ENCODE measurements around the gene RNF220.

The RNF220 gene

DNA sequence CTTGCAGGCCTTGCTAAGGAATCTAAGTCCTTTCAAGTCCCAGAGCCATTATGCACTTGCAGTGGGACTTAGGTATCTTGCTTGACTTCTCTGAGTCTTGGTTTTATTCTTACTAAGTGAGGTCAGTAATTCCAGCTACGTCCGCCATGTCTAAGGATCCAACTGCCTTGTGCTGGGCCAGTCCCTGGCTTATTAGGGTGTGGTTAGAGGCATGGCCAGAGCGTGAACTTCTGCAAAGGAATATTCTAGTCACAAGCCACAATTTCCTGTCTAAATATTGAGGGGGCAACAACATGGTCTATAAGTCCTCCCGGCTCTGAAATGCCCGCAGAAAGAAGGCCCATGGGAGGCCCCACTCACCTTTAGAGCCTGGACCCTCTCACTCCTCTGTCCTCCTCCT is 186.3 kb downstream of the RNF220 start:
- no peak for DNase-seq

GRCh38 chr1:44592208-44593145 is 187.4 kb downstream of the RNF220 start:
- no peak for DNase-seq

GRCh38 chr1:44594353-44594752 is 189.3 kb downstream of the RNF220 start:
- no peak for DNase-seq

DNA sequence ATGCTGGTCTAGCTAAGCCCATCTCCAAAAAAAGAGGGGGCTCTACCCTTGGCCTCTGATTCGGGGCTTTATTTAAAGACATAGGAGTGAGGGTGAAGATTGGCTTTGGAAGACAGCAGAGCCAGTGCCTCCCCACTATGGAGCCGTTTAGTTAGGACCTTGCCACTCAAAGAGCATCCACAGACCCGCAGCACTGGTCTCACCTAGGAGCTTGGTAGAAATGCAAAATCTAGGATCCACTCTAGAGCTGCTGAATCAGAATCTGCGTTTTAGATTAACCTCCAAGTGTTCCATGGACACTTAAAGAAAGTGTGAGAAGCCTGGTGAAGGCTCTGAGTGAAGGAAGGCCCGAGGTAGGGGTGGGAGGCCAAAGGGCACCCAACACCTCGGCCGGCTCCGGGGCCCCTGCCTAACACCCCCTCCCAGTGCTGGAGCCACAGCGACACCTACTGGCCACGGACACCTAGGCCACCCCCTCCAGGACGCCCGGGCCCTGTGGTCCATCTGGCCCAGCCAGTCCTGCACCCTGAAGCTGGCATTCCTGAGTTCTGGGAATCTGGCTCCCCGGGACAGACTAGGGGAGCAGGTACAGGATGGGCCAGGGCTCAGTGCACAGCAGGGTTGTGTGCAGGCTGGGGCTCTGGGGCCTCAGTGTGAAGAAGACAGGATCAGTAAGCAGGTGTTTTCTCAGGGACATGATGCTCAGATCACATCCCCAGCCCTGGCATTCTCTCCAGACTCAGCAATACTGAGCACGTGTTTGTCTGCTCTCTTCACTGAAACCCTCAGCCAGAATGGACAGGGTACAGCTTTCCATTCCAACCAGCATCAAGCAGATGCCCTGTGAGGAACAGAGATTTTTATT is 190.0 kb downstream of the RNF220 start:
- DNase-seq, result peak; percentile 69

DNA sequence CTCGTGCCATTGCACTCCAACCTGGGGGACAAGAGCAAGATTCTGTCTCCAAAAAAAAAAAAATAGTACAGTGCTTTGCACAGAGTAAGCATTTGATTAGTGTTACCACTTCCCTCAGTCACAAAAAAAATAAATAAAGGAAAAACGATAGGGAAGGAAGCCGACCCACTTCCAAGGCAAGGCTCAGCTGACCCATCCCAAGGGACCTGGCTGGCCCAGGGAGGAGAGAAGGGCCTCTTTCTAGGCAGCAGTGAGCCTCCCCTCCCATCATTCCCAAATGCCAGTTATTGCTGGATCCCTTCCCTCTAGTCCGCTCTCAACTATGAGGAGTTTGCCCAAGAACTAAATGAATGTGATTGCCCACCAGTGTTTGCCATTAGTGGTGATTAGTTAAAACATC is 191.5 kb downstream of the RNF220 start:
- no peak for DNase-seq

- no peak for DNase-seq
Measured at GRCh38 chr1:44598167-44598566, 193.1 kb downstream of the RNF220 start.

DNA sequence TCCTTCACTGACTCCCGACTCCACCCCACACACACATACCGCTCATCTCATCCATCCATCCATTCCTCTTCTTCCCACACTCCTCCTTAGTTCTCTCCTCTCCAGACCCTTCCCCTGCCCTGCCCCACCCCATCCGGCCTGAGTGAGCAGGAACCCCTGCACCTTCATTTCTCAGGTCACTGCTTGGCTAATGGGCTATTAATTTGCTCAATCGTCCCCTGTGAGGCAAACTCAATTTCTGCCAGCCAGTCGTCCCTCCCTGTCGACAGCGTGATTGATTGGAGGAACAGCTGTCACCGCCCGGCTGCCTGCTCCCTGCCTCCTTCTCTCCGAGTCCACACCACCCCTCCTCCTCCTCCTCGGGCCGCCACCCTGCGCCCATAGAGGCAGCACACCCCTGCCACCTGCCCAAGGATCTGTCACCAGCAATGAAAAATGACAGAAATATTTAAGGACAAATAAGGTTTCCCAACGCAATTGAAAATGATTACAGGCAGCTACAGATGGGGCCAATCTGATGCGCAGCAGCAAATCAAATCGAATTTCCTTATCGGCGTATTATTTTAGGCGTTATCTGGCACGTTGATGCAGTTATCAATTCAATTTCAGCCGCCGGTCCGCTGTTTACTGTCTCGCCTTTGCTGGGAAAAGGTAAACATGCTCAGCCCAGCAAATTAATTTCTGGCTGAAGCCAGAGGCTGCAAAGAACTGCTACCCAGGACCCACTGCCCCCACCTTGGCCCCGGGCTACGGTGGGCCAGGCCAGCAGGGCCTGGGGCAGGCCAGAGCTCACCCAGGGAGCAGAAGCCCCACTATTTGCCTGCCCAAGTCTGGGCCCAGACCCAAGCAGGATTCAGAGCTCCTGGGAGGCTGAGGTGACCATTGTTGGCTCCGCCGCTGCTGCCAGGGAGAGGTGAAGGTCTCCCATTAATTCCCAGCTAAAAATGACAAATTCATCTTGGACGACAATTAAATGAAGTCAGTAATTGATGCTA is 197.9 kb downstream of the RNF220 start:
- no peak for DNase-seq

DNA sequence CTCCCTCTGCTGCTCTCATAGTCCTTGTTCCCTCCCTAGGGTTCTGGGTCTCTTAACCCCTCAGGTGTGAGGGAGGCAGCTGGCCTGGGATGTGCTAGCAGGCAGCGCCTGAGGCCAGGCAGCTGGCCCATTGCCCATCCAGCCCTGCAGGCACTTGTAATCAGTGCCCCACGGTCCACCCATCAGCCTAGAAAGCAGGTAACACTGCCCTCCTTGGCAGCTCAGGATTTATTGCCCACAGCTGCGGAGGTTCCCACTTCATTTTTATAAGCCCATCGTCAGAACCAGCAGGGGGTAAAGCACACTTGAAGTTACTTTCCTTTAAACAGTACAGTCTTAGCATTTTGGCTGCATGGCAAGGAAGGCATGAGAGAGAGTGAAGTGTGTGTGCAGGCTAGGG is 198.7 kb downstream of the RNF220 start:
- no peak for DNase-seq

GRCh38 chr1:44604157-44604955 is 199.3 kb downstream of the RNF220 start:
- DNase-seq, result no peak

DNA sequence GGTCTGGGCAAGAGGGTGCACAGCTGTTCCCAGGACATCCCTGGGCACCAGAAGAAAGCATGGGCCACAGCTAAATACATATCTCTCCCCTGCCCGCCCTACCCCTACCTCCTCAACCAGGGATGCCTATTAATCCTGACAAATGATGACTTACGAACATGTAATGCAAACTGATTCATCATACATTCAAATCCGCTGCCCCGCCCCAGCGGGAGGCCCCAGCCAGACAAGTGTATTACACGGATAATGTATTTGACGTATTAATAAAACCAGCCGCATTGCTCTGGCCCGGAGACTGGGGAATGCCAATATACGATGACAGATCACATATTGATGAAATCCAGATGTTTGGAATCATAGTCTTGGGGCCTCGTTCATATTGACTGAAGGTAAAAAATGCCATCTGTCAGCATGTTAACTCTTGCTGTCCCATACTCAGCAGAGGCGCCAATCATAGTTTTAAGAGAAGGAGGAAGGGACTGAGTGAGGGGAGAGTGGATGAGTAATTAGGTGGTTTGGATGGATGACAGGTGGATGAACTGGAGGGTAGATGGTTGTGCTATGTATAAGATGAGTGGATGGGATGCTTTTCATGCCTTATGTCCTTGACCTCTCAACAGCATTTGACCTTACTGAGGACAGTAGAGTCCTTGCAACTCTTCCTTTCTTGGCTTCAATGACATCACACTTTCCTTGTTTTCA is 201.0 kb downstream of the RNF220 start:
- DNase-seq, result no peak

- no peak for DNase-seq
Measured at GRCh38 chr1:44606701-44607281, 201.7 kb downstream of the RNF220 start.

DNA sequence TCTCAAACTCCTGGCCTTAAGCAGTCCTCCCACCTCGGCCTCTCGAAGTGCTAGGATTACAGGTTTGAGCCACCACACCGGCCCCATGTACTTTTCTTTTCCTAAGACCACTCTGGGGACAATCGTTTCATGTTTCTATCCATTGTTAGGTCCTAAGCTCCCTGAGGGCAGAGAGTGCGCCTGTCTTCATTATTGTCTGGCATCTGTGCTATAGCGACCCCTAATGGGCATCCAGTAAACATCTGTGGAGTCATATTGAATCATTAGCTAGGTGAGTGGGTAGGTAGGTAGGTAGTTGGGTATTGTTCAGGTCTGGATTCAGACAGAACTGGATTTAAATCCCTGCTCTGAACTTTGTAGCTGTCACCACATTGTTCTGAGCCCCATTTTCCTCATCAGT is 203.1 kb downstream of the RNF220 start:
- DNase-seq, result no peak

- DNase-seq, result peak; percentile 6 to 7
Measured at GRCh38 chr1:44609412-44609767, 204.3 kb downstream of the RNF220 start.

DNA sequence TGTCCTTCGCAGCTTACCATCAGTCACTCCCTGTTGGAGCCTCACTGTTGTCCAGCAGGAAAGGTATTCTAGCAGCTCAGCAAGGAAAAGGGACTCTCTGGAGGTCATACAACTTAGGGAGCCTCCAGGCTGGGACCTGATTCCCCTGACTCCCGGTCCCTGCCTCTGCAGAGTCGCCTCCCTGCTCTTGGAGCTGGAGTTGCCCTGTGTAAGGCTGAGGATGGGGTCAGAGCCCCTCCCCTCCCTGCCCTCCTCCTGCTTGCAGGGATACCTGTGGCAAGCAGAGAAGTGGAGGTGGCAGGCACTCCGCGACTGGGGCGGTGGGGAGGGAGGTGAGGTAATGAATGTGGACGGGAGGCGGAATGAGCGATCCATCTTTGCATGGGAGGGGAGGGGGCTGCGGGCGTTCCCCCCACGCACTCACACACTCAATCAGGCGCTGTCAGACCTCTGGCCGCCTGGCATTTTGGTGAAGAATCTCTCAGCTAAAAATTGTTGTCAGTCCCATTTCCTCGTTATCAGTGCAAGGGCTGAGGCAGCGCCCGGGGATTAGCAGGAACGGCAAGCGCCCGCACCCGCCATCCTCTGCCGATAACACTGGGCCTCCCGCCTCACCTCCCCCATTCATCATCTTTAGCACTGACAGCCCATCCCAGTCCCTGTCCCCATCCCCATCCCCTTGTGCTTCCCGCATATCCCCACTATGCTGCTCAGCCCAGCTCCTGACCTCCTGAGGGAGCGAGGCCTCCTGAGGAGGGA is 204.9 kb downstream of the RNF220 start:
- no peak for DNase-seq

DNA sequence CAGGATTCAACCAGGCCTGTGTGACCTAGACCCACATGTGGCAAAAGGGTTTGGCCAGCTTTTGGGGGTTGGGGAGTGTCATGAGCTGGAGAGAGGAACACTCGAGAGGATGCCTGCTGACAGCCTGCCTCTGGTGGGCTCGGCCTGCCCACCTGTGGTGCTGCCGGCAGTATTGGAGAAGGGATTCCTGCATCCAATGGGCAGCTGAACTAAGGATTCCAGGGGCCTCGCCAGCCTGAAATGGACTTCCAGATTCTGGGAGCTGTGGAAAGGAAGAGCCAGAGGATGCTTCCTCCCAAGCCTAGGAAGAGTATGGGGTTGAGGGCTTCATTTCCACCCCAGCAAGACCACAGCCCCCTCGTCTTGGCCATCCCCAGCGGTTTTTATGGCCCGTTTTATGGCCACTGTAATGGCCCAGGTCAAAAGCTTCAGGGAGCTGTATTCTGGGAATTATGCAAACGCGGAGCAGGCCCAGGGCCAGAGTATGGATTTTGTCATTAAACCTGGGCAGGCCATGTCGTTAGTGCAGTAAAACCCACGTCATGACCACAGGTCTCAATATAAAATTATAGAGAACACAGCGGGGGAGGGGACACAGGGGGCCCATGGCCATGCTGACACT is 205.6 kb downstream of the RNF220 start:
- no peak for DNase-seq

DNA sequence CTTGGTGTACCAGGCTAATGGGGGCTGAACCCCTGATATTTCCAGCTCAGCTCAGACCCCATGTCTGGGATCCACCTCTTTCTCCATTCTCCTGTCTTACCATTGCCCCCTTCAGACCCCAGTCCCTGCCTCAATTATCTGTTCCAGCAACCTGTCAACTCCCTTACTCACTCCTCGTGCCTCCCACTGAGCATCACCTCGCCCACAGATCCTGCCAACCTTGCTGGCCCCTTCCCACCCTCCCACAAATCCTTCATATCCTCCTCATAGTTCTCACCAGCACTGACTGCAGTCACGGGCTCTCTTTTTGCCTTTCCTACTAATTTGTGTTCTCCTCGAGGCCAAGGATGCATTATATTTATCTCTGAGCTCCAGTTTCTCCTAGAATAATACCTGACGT is 206.4 kb downstream of the RNF220 start:
- no peak for DNase-seq

- DNase-seq, result no peak
Measured at GRCh38 chr1:44611866-44612265, 206.8 kb downstream of the RNF220 start.

DNA sequence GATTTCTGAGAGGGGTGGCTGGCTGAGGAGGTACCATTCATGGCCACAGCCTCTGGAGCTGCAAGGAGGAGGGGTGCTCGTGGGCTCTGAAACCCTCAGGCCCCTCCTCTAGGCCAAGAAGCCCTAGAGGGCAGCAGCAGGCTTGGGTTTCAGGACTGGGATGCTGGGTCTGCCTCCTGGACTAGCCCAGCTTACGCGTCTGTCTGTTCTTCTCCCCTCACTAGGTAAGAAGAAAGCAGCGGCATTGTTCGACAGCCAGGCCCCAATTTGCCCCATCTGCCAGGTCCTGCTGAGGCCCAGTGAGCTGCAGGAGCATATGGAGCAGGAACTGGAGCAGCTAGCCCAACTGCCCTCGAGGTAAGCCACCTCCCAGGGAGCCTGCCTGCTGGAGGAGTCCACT is 208.9 kb downstream of the RNF220 start:
- DNase-seq, result no peak

- DNase-seq, result no peak
Measured at GRCh38 chr1:44616284-44616990, 211.4 kb downstream of the RNF220 start.

All from activated CD4-positive, alpha-beta T cell treated with anti-CD3 and anti-CD28 coated beads, Interleukin-2, amount 50 U/mL, for 4 hours (primary cell).